ENCODE results near the gene PSMA1.
"Not testable (repeated sequence)": the region's sequence is repeated elsewhere in the genome, so short reads cannot be mapped to it uniquely, and the experiment has no call there.

- TF ChIP-seq CTCF (IDR thresholded peaks at IDR 0.05 in 8 of 11, conservative IDR thresholded peaks at IDR 0.05 in 3 of 11); POLR2A (IDR thresholded peaks at IDR 0.05); POLR2AphosphoS5 (IDR thresholded peaks at IDR 0.05): not testable (repeated sequence)
Measured at GRCh38 chr11:14535166-14535565, 15.0 kb upstream of the PSMA1 start.
